Stomach (tissue), 9 donors: ENCODE data around the gene TMPRSS3. TPM values are rescaled to one million over a fixed set of nuclear protein-coding genes. Genes with fewer than 3 reads are reported as not detected.

Experiments used
- DNase-seq, 2 donors: peaks; one replicate each; pipeline versions ENCODE4 v3.0.0 to v3.0.0-alpha.2; 2013 to 2019
- H3K27ac ChIP-seq, 5 donors: fragments of 200-600 bp in 4 of 5; sonication (generic) in 4 of 5; one replicate each; pipeline ENCODE4 v1.5.1; 2013 to 2019; ENCODE audit warnings: mild to moderate bottlenecking in 1 of 5, moderate library complexity in 1 of 5
- H3K27me3 ChIP-seq, 3 donors: fragments of 200-600 bp; sonication (generic); one replicate each; pipeline ENCODE4 v1.5.1; 2017 to 2019; ENCODE audit warnings: mixed run types in 1 of 3
- H3K36me3 ChIP-seq, 4 donors: fragments of 200-600 bp; sonication (generic); 1 replicate in 3 of 4; 2 replicates in 1 of 4; pipeline ENCODE4 v1.5.1; 2016 to 2019
- H3K4me1 ChIP-seq, 4 donors: fragments of 200-600 bp; sonication (generic); one replicate each; pipeline ENCODE4 v1.5.1; 2016 to 2019
- H3K4me3 ChIP-seq, 4 donors: fragments of 200-600 bp; sonication (generic) in 3 of 4; one replicate each; pipeline ENCODE4 v1.5.1; 2016 to 2019; ENCODE audit warnings: mild to moderate bottlenecking in 1 of 4
- H3K9me3 ChIP-seq, 4 donors: fragments of 200-600 bp; sonication (generic); one replicate each; pipeline ENCODE4 v1.5.1; 2016 to 2019
- CTCF ChIP-seq, 7 experiments: fragments of 450-650 bp in 4 of 7; fragments of 200-600 bp in 3 of 7; sonication (generic) in 3 of 7; IDR thresholded peaks; one replicate each; pipeline ENCODE4 v1.5.1; 2016 to 2019; ENCODE audit warnings: antibody characterized with exemption in 7 of 7, control low read depth in 2 of 7, mild to moderate bottlenecking in 1 of 7
- EP300 ChIP-seq: sonication (generic); formaldehyde crosslinking; IDR thresholded peaks from one replicate; pipeline ENCODE4 v1.6.1; 2017; ENCODE audit warnings: antibody characterized with exemption
- POLR2A ChIP-seq, 4 donors: fragments of 450-650 bp; IDR thresholded peaks; one replicate each; pipeline ENCODE4 v1.6.1; 2016; ENCODE audit warnings: antibody characterized with exemption in 4 of 4, control low read depth in 2 of 4, mild to moderate bottlenecking in 1 of 4, moderate library complexity in 1 of 4
- POLR2AphosphoS5 ChIP-seq, 3 donors: sonication (generic); formaldehyde crosslinking; IDR thresholded peaks; one replicate each; pipeline ENCODE4 v1.6.1; 2016; ENCODE audit warnings: antibody characterized with exemption in 3 of 3
- WGBS, 5 donors: extraction: QIAGEN DNeasy Blood & Tissue Kit in 3 of 5; methylation state at CpG; one replicate each; pipeline versions ENCODE4 v1.1.5 to v1.1.7; 2013 to 2018; 5-methylcytosine and 5-hydroxymethylcytosine counted together
- intact Hi-C: fragments of 100-400 bp; cut with DNase I; formaldehyde crosslinking; loops from one replicate; pipeline ENCODE4 v1.15.1; 2023; ENCODE audit warnings: low total_unique reads
- polyA plus RNA-seq, 3 donors: library from polyadenylated mRNA; stranded (reverse); fragments of 200-250 nt; gene quantifications; one replicate each; pipeline ENCODE4 v1.2.3, GENCODE V29; 2013
- total RNA-seq, 5 donors: library from RNA; depleted of rRNA; stranded (reverse); fragments of >200 nt; gene quantifications; one replicate each; pipeline versions ENCODE4 v1.1.0 to v1.2.3, GENCODE V29; 2014 to 2016
- donor health status: healthy with polysubstance abuse.
- donor health status: Bipolar disorder and iron deficiency.
- donor health status: healthy.

Gene TMPRSS3
- total and polyA plus RNA-seq, 8 donors: 0.45 to 37.9 (median 3.9) TPM; not detected in 1

- Histone ChIP-seq H3K36me3 (no peaks in the 10 kb centered on the region), H3K27ac (peak overlapping the region in 1 of 5 donors; percentile 60), H3K9me3 (peaks cover 0 to 9% (median 2%) of the 10 kb centered on the region in 4 donors), H3K4me3 (no peak overlapping the region), H3K27me3 (peaks cover 0 to 12% (median 0%) of the 10 kb centered on the region in 3 donors), H3K4me1 (peaks cover 0 to 4% (median 1%) of the 10 kb centered on the region in 4 donors)
- TF ChIP-seq POLR2A (IDR thresholded peaks at IDR 0.05): no peak
- no peak for TF ChIP-seq EP300
- no peak for TF ChIP-seq CTCF (IDR thresholded peaks at IDR 0.05)
- TF ChIP-seq POLR2AphosphoS5 (IDR thresholded peaks at IDR 0.05): no peak
- intact Hi-C loops: loop anchor here (10.0 kb wide), 1 partner anchor 46 kb away; the partner anchor contains the start of gene TFF2
- 51 to 74% (median 71%) methylated on average over 3 of the region's 3 CpGs for whole genome bisulfite sequencing, 5 donors
- no peak for DNase-seq
Observed at GRCh38 chr21:42401154-42401553, 5.3 kb upstream of the TMPRSS3 start.

- WGBS, 5 donors: 75 to 83% (median 80%) methylated on average over 4 of the region's 4 CpGs
- no peaks in the 10 kb centered on the region for H3K36me3 ChIP-seq
- intact Hi-C loops: loop anchor here (10.0 kb wide), 1 partner anchor 46 kb away; the partner anchor contains the start of gene TFF2
- H3K4me1 ChIP-seq: peaks cover 0 to 4% (median 1%) of the 10 kb centered on the region in 4 donors
- no peak for DNase-seq
- TF ChIP-seq POLR2A (IDR thresholded peaks at IDR 0.05) (no peak), POLR2AphosphoS5 (IDR thresholded peaks at IDR 0.05) (no peak), EP300 (no peak), CTCF (IDR thresholded peaks at IDR 0.05) (no peak)
- H3K27me3 ChIP-seq: peaks cover 0 to 7% (median 0%) of the 10 kb centered on the region in 3 donors
- H3K4me3 ChIP-seq: no peak overlapping the region
- H3K9me3 ChIP-seq: peaks cover 0 to 9% (median 2%) of the 10 kb centered on the region in 4 donors
- H3K27ac ChIP-seq: no peak overlapping the region
Observed at GRCh38 chr21:42400525-42400924, 4.7 kb upstream of the TMPRSS3 start.

- Histone ChIP-seq H3K27ac (no peak overlapping the region), H3K4me1 (peaks cover 0 to 4% (median 1%) of the 10 kb centered on the region in 4 donors), H3K36me3 (no peaks in the 10 kb centered on the region), H3K27me3 (peaks cover 0 to 2% (median 0%) of the 10 kb centered on the region in 3 donors), H3K9me3 (peaks cover 0 to 9% (median 2%) of the 10 kb centered on the region in 4 donors), H3K4me3 (no peak overlapping the region)
- intact Hi-C loops: no loop called here
- TF ChIP-seq EP300 (no peak), POLR2AphosphoS5 (IDR thresholded peaks at IDR 0.05) (no peak), CTCF (IDR thresholded peaks at IDR 0.05) (no peak), POLR2A (IDR thresholded peaks at IDR 0.05) (no peak)
- 48 to 59% (median 57%) methylated on average over 12 of the region's 12 CpGs for WGBS, 5 donors
- no peak for DNase-seq
Observed at GRCh38 chr21:42398436-42399028, 2.7 kb upstream of the TMPRSS3 start.

- 89 to 96% (median 93%) methylated on average over 14 of the region's 14 CpGs for WGBS, 5 donors
- Histone ChIP-seq H3K27me3 (no peaks in the 10 kb centered on the region), H3K36me3 (no peaks in the 10 kb centered on the region), H3K4me1 (peaks cover 0 to 4% (median 1%) of the 10 kb centered on the region in 4 donors), H3K9me3 (peaks cover 0 to 9% (median 2%) of the 10 kb centered on the region in 4 donors), H3K27ac (no peak overlapping the region), H3K4me3 (no peak overlapping the region)
- intact Hi-C loops: no loop called here
- TF ChIP-seq POLR2A (IDR thresholded peaks at IDR 0.05): no peak
- TF ChIP-seq POLR2AphosphoS5 (IDR thresholded peaks at IDR 0.05): no peak
- no peak for TF ChIP-seq EP300
- no peak for TF ChIP-seq CTCF (IDR thresholded peaks at IDR 0.05)
- no peak for DNase-seq
Observed at GRCh38 chr21:42397746-42398394, 2.0 kb upstream of the TMPRSS3 start.
